HCT116 (cell line): Measurements from ENCODE around the gene SUCLG2. TPM values are rescaled to one million over a fixed set of nuclear protein-coding genes. Genes with fewer than 3 reads are reported as not detected.

Source experiments
- ATAC-seq: fragments of 200-7000 bp; cut with Tn5 transposase; 2 replicates; pipeline ENCODE4 v1.9.1; 2020; ENCODE audit warnings: mild to moderate bottlenecking, moderate library complexity
- BruUV-seq: library from RNA; stranded (reverse); fragments of 400-500 nt; replicated peaks from 2 replicates; lab custom pipeline; 2021; lab: Mats Ljungman, UMichigan
- CTCF ChIA-PET: fragments of 300-600 bp; sonication (Branson Sonifier 250); formaldehyde crosslinking; loops from one replicate; lab custom pipeline; 2021; ENCODE audit warnings: antibody characterized with exemption; lab: Charles Lee
- POLR2A ChIA-PET: fragments of 300-600, 350-600 bp; sonication (Branson Sonifier 250); formaldehyde crosslinking; loops from one replicate; lab custom pipeline; 2021; ENCODE audit warnings: antibody characterized with exemption; lab: Charles Lee
- RAD21 ChIA-PET, 2 experiments: fragments of 300-600 bp; sonication (Branson Sonifier 250); formaldehyde crosslinking; loops; one replicate each; lab custom pipeline; 2023; ENCODE audit warnings: low total read pairs in 2 of 2; ENCODE audit not compliant: uncharacterized antibody in 2 of 2, unreplicated experiment in 2 of 2, low non-redundant PET in 1 of 2; lab: Charles Lee
- DNase-seq: peaks from one replicate; pipeline ENCODE4 v3.0.0-alpha.2; 2010; ENCODE audit warnings: low read depth, low spot score
- H2AFZ ChIP-seq: fragments of 200-600 bp; shearing (Covaris generic), sonication (generic); 2 replicates; pipeline ENCODE4 v1.6.1; 2017; ENCODE audit warnings: low read depth, mixed run types, mixed read lengths, antibody characterized with exemption, low read length; ENCODE audit not compliant: poor library complexity, severe bottlenecking
- H3K27ac ChIP-seq: 2 replicates; pipeline ENCODE4 v1.5.1; 2012; ENCODE audit warnings: low read depth, low read length
- H3K27me3 ChIP-seq: fragments of 200-600 bp; sonication (generic); 2 replicates; pipeline ENCODE4 v1.6.1; 2016; ENCODE audit warnings: mixed run types, low read length, mixed read lengths; ENCODE audit not compliant: insufficient read depth
- H3K36me3 ChIP-seq, 2 experiments: fragments of 200-500 bp in 1 of 2; fragments of 200-600 bp in 1 of 2; sonication (Bioruptor generic) in 1 of 2; sonication (generic) in 1 of 2; 2 replicates each; pipeline versions ENCODE4 v1.5.1 to v1.6.1; 2014 to 2016; ENCODE audit warnings: low read length in 2 of 2, inconsistent platforms in 1 of 2, mixed read lengths in 1 of 2, mixed run types in 1 of 2; ENCODE audit not compliant: insufficient read depth in 2 of 2, control insufficient read depth in 1 of 2
- H3K4me1 ChIP-seq, 2 experiments: fragments of 200-600 bp in 1 of 2; sonication (generic) in 1 of 2; 2 replicates each; pipeline versions ENCODE4 v1.5.1 to v1.6.1; 2012 to 2017; ENCODE audit warnings: low read length in 2 of 2, inconsistent platforms in 1 of 2, mild to moderate bottlenecking in 1 of 2, mixed read lengths in 1 of 2, mixed run types in 1 of 2, moderate library complexity in 1 of 2; ENCODE audit not compliant: insufficient read depth in 2 of 2, control insufficient read depth in 1 of 2
- H3K4me2 ChIP-seq: fragments of 200-600 bp; sonication (generic); 2 replicates; pipeline ENCODE4 v1.6.1; 2017; ENCODE audit warnings: mixed run types, low read length, mixed read lengths
- H3K4me3 ChIP-seq, 2 experiments: fragments of 200-600 bp in 1 of 2; sonication (generic) in 1 of 2; replicated peaks in 1 of 2; 2 replicates each; pipeline ENCODE4 v1.5.1; 2011 to 2016; ENCODE audit warnings: low read length in 2 of 2, control low read depth in 1 of 2, low read depth in 1 of 2, mild to moderate bottlenecking in 1 of 2, mixed read lengths in 1 of 2, mixed run types in 1 of 2
- H3K79me2 ChIP-seq: fragments of 200-600 bp; sonication (generic); 2 replicates; pipeline ENCODE4 v1.6.1; 2017; ENCODE audit warnings: mild to moderate bottlenecking, mixed run types, low read length, moderate library complexity, mixed read lengths; ENCODE audit not compliant: insufficient read depth
- H3K9ac ChIP-seq: fragments of 200-600 bp; sonication (generic); 2 replicates; pipeline ENCODE4 v1.6.1; 2016; ENCODE audit warnings: low read length, mixed read lengths
- H3K9me2 ChIP-seq: fragments of 200-600 bp; sonication (generic), shearing (Covaris generic); 2 replicates; pipeline ENCODE4 v1.6.1; 2017; ENCODE audit warnings: mixed run types, mild to moderate bottlenecking, moderate library complexity; ENCODE audit not compliant: insufficient read depth
- H3K9me3 ChIP-seq, 2 experiments: fragments of 200-500 bp in 1 of 2; fragments of 200-600 bp in 1 of 2; sonication (Bioruptor generic) in 1 of 2; sonication (generic) in 1 of 2; 2 replicates each; pipeline ENCODE4 v1.6.1; 2014 to 2017; ENCODE audit warnings: low read length in 2 of 2, mixed read lengths in 2 of 2, inconsistent platforms in 1 of 2, low read depth in 1 of 2, mild to moderate bottlenecking in 1 of 2, mixed run types in 1 of 2, moderate library complexity in 1 of 2; ENCODE audit not compliant: control insufficient read depth in 1 of 2, insufficient read depth in 1 of 2
- H4K20me1 ChIP-seq: fragments of 200-600 bp; sonication (generic), shearing (Covaris generic); 2 replicates; pipeline ENCODE4 v1.6.1; 2017; ENCODE audit warnings: mixed run types, mild to moderate bottlenecking, moderate library complexity; ENCODE audit not compliant: insufficient read depth
- CEBPB ChIP-seq: IDR thresholded peaks from 2 replicates; pipeline ENCODE4 v1.6.1; 2012; ENCODE audit warnings: low read depth
- EGR1 ChIP-seq: IDR thresholded peaks from 2 replicates; pipeline ENCODE4 v1.6.1; 2012; ENCODE audit warnings: low read depth
- EZH2 ChIP-seq: fragments of 200-600 bp; sonication (generic); IDR thresholded peaks from 2 replicates; pipeline ENCODE4 v1.6.1; 2017; ENCODE audit warnings: antibody characterized with exemption, mixed run types
- FOSL1 ChIP-seq: IDR thresholded peaks from 2 replicates; pipeline ENCODE4 v1.6.1; 2012; ENCODE audit warnings: low read depth
- POLR2A ChIP-seq: IDR thresholded peaks from 2 replicates; pipeline ENCODE4 v1.7.0; 2011; ENCODE audit warnings: borderline replicate concordance; ENCODE audit not compliant: insufficient read depth, insufficient read length; ENCODE audit errors: extremely low read depth
- POLR2AphosphoS5 ChIP-seq: IDR thresholded peaks from 2 replicates; pipeline ENCODE4 v1.6.1; 2011; ENCODE audit warnings: mild to moderate bottlenecking, low read depth, low read length, moderate library complexity
- RAD21 ChIP-seq: IDR thresholded peaks from 2 replicates; pipeline ENCODE4 v1.6.1; 2012; ENCODE audit warnings: low read depth, mild to moderate bottlenecking
- SRF ChIP-seq: IDR thresholded peaks from 2 replicates; pipeline ENCODE4 v1.6.1; 2012; ENCODE audit warnings: low read depth
- YY1 ChIP-seq: IDR thresholded peaks from 2 replicates; pipeline ENCODE4 v1.6.1; 2011; ENCODE audit warnings: low read length, low read depth, moderate library complexity, mild to moderate bottlenecking; ENCODE audit not compliant: insufficient replicate concordance; ENCODE audit errors: extremely low read depth
- ZFX ChIP-seq: fragments of 450-650 bp; IDR thresholded peaks from 2 replicates; pipeline ENCODE4 v1.6.1; 2017
- ZNF274 ChIP-seq: fragments of 200-500 bp; sonication (Bioruptor generic); IDR thresholded peaks from 2 replicates; pipeline ENCODE4 v1.6.1; 2014; ENCODE audit warnings: mild to moderate bottlenecking, low read depth, low read length, inconsistent platforms
- intact Hi-C: fragments of 100-400 bp; cut with micrococcal nuclease; formaldehyde crosslinking; loops from 2 replicates; pipeline ENCODE4 v1.10.0; 2022
- total RNA-seq: library from RNA; stranded (reverse); gene quantifications from one replicate; pipeline ENCODE4 v1.2.1, GENCODE V29; 2021; ENCODE audit not compliant: unreplicated experiment
- TF ChIP-seq, protein P1 (sequence below), 3 experiments: fragments of 200-600 bp in 1 of 3; sonication (generic) in 1 of 3; IDR thresholded peaks in 2 of 3; conservative IDR thresholded peaks in 1 of 3; 2 replicates each; pipeline ENCODE4 v1.5.1; 2012 to 2017; ENCODE audit warnings: low read depth in 2 of 3, low read length in 2 of 3, antibody characterized with exemption in 1 of 3, borderline replicate concordance in 1 of 3, control low read depth in 1 of 3, mild to moderate bottlenecking in 1 of 3, mixed read lengths in 1 of 3, mixed run types in 1 of 3, moderate library complexity in 1 of 3; ENCODE audit not compliant: insufficient read depth in 1 of 3
- TF ChIP-seq, protein P2 (sequence below): IDR thresholded peaks from 2 replicates; pipeline ENCODE4 v1.6.1; 2012; ENCODE audit warnings: low read depth
- TF ChIP-seq, protein P3 (sequence below): IDR thresholded peaks from 2 replicates; pipeline ENCODE4 v1.6.1; 2012

SUCLG2 gene
- total RNA-seq, 1 experiment from 2014 or later = 49.2 TPM

DNA sequence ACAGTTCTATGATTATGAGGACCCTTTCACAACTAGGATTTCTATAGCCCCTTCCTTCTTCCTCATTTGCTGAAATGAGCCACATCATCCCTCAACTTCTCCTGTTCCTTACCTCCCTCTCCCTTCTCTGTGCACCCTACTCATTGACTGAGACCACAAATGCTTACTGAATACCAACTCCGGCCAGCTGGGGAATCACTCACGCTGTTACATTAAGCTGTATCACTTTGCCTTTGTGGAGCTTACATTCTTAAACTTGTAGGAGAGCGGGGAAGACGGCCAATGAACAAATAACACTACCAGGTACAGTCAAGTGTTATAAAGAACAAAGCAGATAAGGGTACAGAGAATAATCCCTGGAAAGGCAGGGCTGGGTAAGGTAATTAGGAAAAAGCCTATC lies 5.7 kb downstream of the SUCLG2 start:
- BruUV-seq = no TSS peak

More for the DNA sequence above, 5.7 kb downstream of the SUCLG2 start:
- CTCF ChIA-PET = no interaction called here
- peaks cover 61% of the 10 kb centered on the region for H3K79me2 ChIP-seq
- H3K9ac ChIP-seq = no peak overlapping the region
- ATAC-seq (no peak), DNase-seq (no peak)
- no peak overlapping the region for H3K4me3 ChIP-seq
- H2AFZ ChIP-seq = no peak overlapping the region
- H4K20me1 ChIP-seq = no peaks in the 10 kb centered on the region
- intact Hi-C loops = no loop called here
- RAD21 ChIA-PET = no interaction called here
- H3K9me3 ChIP-seq = no peaks in the 10 kb centered on the region
- POLR2A ChIA-PET = no interaction called here
- H3K9me2 ChIP-seq = no peaks in the 10 kb centered on the region
- H3K27me3 ChIP-seq = no peaks in the 10 kb centered on the region
- peaks cover 21 to 42% of the 10 kb centered on the region in 2 experiments for H3K4me1 ChIP-seq
- H3K27ac ChIP-seq = no peak overlapping the region
- no peaks in the 10 kb centered on the region for H3K36me3 ChIP-seq
- TF ChIP-seq, protein P1, sequence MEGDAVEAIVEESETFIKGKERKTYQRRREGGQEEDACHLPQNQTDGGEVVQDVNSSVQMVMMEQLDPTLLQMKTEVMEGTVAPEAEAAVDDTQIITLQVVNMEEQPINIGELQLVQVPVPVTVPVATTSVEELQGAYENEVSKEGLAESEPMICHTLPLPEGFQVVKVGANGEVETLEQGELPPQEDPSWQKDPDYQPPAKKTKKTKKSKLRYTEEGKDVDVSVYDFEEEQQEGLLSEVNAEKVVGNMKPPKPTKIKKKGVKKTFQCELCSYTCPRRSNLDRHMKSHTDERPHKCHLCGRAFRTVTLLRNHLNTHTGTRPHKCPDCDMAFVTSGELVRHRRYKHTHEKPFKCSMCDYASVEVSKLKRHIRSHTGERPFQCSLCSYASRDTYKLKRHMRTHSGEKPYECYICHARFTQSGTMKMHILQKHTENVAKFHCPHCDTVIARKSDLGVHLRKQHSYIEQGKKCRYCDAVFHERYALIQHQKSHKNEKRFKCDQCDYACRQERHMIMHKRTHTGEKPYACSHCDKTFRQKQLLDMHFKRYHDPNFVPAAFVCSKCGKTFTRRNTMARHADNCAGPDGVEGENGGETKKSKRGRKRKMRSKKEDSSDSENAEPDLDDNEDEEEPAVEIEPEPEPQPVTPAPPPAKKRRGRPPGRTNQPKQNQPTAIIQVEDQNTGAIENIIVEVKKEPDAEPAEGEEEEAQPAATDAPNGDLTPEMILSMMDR (IDR thresholded peaks at IDR 0.05 in 2 of 3, conservative IDR thresholded peaks at IDR 0.05 in 1 of 3; ENCODE audit: borderline replicate concordance in 1 of 3, insufficient read depth in 1 of 3, low read depth in 2 of 3, low read length in 2 of 3) = no peak
- TF ChIP-seq CEBPB (no peak), RAD21 (no peak), EGR1 (no peak), EZH2 (no peak), ZFX (no peak), ZNF274 (no peak), POLR2A (no peak), YY1 (no peak), SRF (no peak), FOSL1 (no peak), POLR2AphosphoS5 (no peak)
- TF ChIP-seq, protein P2, sequence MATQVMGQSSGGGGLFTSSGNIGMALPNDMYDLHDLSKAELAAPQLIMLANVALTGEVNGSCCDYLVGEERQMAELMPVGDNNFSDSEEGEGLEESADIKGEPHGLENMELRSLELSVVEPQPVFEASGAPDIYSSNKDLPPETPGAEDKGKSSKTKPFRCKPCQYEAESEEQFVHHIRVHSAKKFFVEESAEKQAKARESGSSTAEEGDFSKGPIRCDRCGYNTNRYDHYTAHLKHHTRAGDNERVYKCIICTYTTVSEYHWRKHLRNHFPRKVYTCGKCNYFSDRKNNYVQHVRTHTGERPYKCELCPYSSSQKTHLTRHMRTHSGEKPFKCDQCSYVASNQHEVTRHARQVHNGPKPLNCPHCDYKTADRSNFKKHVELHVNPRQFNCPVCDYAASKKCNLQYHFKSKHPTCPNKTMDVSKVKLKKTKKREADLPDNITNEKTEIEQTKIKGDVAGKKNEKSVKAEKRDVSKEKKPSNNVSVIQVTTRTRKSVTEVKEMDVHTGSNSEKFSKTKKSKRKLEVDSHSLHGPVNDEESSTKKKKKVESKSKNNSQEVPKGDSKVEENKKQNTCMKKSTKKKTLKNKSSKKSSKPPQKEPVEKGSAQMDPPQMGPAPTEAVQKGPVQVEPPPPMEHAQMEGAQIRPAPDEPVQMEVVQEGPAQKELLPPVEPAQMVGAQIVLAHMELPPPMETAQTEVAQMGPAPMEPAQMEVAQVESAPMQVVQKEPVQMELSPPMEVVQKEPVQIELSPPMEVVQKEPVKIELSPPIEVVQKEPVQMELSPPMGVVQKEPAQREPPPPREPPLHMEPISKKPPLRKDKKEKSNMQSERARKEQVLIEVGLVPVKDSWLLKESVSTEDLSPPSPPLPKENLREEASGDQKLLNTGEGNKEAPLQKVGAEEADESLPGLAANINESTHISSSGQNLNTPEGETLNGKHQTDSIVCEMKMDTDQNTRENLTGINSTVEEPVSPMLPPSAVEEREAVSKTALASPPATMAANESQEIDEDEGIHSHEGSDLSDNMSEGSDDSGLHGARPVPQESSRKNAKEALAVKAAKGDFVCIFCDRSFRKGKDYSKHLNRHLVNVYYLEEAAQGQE = no peak
- TF ChIP-seq, protein P3, sequence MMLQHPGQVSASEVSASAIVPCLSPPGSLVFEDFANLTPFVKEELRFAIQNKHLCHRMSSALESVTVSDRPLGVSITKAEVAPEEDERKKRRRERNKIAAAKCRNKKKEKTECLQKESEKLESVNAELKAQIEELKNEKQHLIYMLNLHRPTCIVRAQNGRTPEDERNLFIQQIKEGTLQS = no peak
- no peak overlapping the region for H3K4me2 ChIP-seq
